GM23338 (cell line): ENCODE results near the gene ERN2. TPM values are rescaled to one million over a fixed set of nuclear protein-coding genes. Genes with fewer than 3 reads are reported as not detected.

ENCODE experiments used
- ATAC-seq: fragments of 200-7000 bp; cut with Tn5 transposase; 3 replicates; pipeline ENCODE4 v1.9.1; 2020
- DNase-seq: peaks from one replicate; pipeline ENCODE4 v3.0.0-alpha.2; 2015; ENCODE audit warnings: low spot score
- H2AFZ ChIP-seq: fragments of 200-600 bp; sonication (generic); 2 replicates; pipeline ENCODE4 v1.8.0; 2016; ENCODE audit warnings: antibody characterized with exemption, mild to moderate bottlenecking, moderate library complexity
- H3F3A ChIP-seq: fragments of 200-600 bp; sonication (generic); replicated peaks from 2 replicates; pipeline ENCODE4 v1.8.0; 2017; ENCODE audit warnings: antibody characterized with exemption, mixed run types, low read depth
- H3K27ac ChIP-seq: fragments of 200-600 bp; sonication (generic); 2 replicates; pipeline ENCODE4 v1.6.1; 2016; ENCODE audit warnings: low read depth
- H3K27me3 ChIP-seq: fragments of 200-600 bp; sonication (generic); 2 replicates; pipeline ENCODE4 v1.8.0; 2016; ENCODE audit warnings: mild to moderate bottlenecking, mixed run types, moderate library complexity; ENCODE audit not compliant: insufficient read depth
- H3K36me3 ChIP-seq: fragments of 200-600 bp; sonication (generic); 2 replicates; pipeline ENCODE4 v1.8.0; 2016; ENCODE audit warnings: mild to moderate bottlenecking; ENCODE audit not compliant: insufficient read depth
- H3K4me1 ChIP-seq: fragments of 200-600 bp; sonication (generic); 2 replicates; pipeline ENCODE4 v1.8.0; 2016; ENCODE audit warnings: mild to moderate bottlenecking, moderate library complexity; ENCODE audit not compliant: insufficient read depth
- H3K4me2 ChIP-seq: fragments of 200-600 bp; sonication (generic); 2 replicates; pipeline ENCODE4 v1.7.1; 2017; ENCODE audit warnings: mixed run types
- H3K4me3 ChIP-seq: fragments of 200-600 bp; sonication (generic); 2 replicates; pipeline ENCODE4 v1.6.1; 2016; ENCODE audit warnings: mixed run types
- H3K79me2 ChIP-seq: fragments of 200-600 bp; sonication (generic); replicated peaks from 2 replicates; pipeline ENCODE4 v1.8.0; 2017; ENCODE audit warnings: mild to moderate bottlenecking; ENCODE audit not compliant: insufficient read depth
- H3K9me2 ChIP-seq: fragments of 200-600 bp; sonication (generic); 2 replicates; pipeline ENCODE4 v1.8.0; 2017; ENCODE audit not compliant: insufficient read depth
- H4K20me1 ChIP-seq: fragments of 200-600 bp; sonication (generic); replicated peaks from 2 replicates; pipeline ENCODE4 v1.8.0; 2017; ENCODE audit warnings: mild to moderate bottlenecking; ENCODE audit not compliant: insufficient read depth
- H3K27ac Mint-ChIP-seq: 2 replicates; pipeline ENCODE4 v1.8.0; 2020; ENCODE audit warnings: inconsistent platforms, mild to moderate bottlenecking, moderate library complexity, mixed read lengths
- H3K27me3 Mint-ChIP-seq: 3 replicates; pipeline ENCODE4 v1.8.0; 2022; ENCODE audit warnings: low read depth, mild to moderate bottlenecking, moderate library complexity, mixed read lengths, inconsistent platforms; ENCODE audit not compliant: insufficient read depth, poor library complexity
- H3K36me3 Mint-ChIP-seq: 3 replicates; pipeline ENCODE4 v1.8.0; 2021; ENCODE audit warnings: low read depth, mild to moderate bottlenecking, inconsistent platforms, moderate library complexity, mixed read lengths
- H3K4me1 Mint-ChIP-seq: 3 replicates; pipeline ENCODE4 v1.8.0; 2020; ENCODE audit warnings: mild to moderate bottlenecking, inconsistent platforms, mixed read lengths
- H3K4me3 Mint-ChIP-seq: 3 replicates; pipeline ENCODE4 v1.8.0; 2021; ENCODE audit warnings: moderate library complexity, mild to moderate bottlenecking, inconsistent platforms, mixed read lengths
- H3K9me3 Mint-ChIP-seq: 3 replicates; pipeline ENCODE4 v1.8.0; 2020; ENCODE audit warnings: moderate library complexity, mild to moderate bottlenecking, inconsistent platforms, mixed read lengths
- CREB1 ChIP-seq: fragments of 250-450 bp; sonication (Bioruptor Pico); IDR thresholded peaks from 2 replicates; pipeline ENCODE4 v1.5.0; 2020; ENCODE audit warnings: low read depth, mild to moderate bottlenecking, moderate library complexity
- CTCF ChIP-seq, 2 experiments: fragments of 200-600 bp in 1 of 2; sonication (generic) in 1 of 2; conservative IDR thresholded peaks; 2 replicates each; pipeline versions ENCODE4 v1.5.1 to v1.6.1; 2016 to 2017; ENCODE audit warnings: antibody characterized with exemption in 2 of 2, low read depth in 2 of 2, mild to moderate bottlenecking in 2 of 2, moderate library complexity in 1 of 2
- JUNB ChIP-seq: IDR thresholded peaks from one replicate; pipeline ENCODE4 v1.6.1; 2016; ENCODE audit warnings: antibody characterized with exemption; ENCODE audit not compliant: unreplicated experiment
- NANOG ChIP-seq: IDR thresholded peaks from 2 replicates; pipeline ENCODE4 v1.6.1; 2016; ENCODE audit warnings: antibody characterized with exemption, borderline replicate concordance
- POLR2AphosphoS5 ChIP-seq: IDR thresholded peaks from 2 replicates; pipeline ENCODE4 v1.6.1; 2016; ENCODE audit warnings: antibody characterized with exemption, low read depth
- ZNF331 ChIP-seq: fragments of 250-450 bp; sonication (Bioruptor Pico); IDR thresholded peaks from 2 replicates; pipeline ENCODE4 v1.5.0; 2020; ENCODE audit warnings: low read depth, mild to moderate bottlenecking, moderate library complexity
- polyA plus RNA-seq: library from polyadenylated mRNA; unstranded; fragments of >200 nt; fragmentation: Nextera tagmentation; extraction: Ambion mirVana; gene quantifications from 2 replicates; pipeline ENCODE4 v1.2.1, GENCODE V29; 2016
- total RNA-seq: library from RNA; depleted of rRNA; stranded (reverse); fragments of >200 nt; shearing (Covaris generic); gene quantifications from 2 replicates; pipeline ENCODE4 v1.2.3, GENCODE V29; 2014
- TF ChIP-seq, protein P1 (sequence below): IDR thresholded peaks from one replicate; pipeline ENCODE4 v1.6.1; 2018; ENCODE audit warnings: antibody characterized with exemption; ENCODE audit not compliant: unreplicated experiment
- TF ChIP-seq, protein P2 (sequence below): IDR thresholded peaks from 2 replicates; pipeline ENCODE4 v1.6.1; 2016; ENCODE audit warnings: antibody characterized with exemption
- TF ChIP-seq, protein P3 (sequence below): fragments of 250-450 bp; sonication (Bioruptor Pico); IDR thresholded peaks from 2 replicates; pipeline ENCODE4 v1.5.0; 2020; ENCODE audit warnings: mild to moderate bottlenecking, moderate library complexity

The ERN2 gene
- total and polyA plus RNA-seq, 2 experiments from 2014 or later: 0.97 to 1.1 TPM

DNA sequence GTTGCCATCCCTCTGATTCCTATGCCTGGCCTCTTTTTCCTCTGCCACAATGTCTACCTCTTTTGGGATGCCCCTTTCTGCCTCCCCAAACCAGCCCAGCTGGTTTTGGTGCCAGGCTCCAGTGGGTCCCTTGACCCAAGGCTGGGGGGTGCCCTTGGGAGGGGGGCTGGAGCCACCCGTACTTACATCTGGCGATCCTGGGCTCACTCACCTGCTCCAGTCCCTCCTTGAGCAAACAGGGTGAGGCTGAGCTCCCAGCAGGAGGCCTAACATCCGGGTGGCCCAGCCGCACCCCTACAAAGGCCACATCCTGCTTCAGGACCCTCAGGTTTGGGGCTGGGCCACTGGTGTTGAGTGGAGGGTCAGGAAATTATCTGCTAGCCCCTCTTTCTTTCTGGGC is 1.2 kb downstream of the ERN2 start:
- Histone ChIP-seq H3K79me2 (no peaks in the 10 kb centered on the region), H2AFZ (no peak overlapping the region), H3K27me3 (peaks cover 37% of the 10 kb centered on the region), H3K36me3 (no peaks in the 10 kb centered on the region), H3K9me2 (no peaks in the 10 kb centered on the region; the same call in 1 of the 2 replicates), H3K4me3 (no peak overlapping the region), H3F3A (no peaks in the 10 kb centered on the region), H3K4me1 (0 out of 2 replicates have a peak, but pooled peaks cover 5% of the 10 kb centered on the region), H3K4me2 (no peak overlapping the region), H3K27ac (no peak overlapping the region), H4K20me1 (no peaks in the 10 kb centered on the region)
- Mint-ChIP-seq H3K4me3 (0 out of 3 replicates have a peak overlapping the region, but pooled peaks have one; percentile 6), H3K36me3 (peaks cover 17% of the 10 kb centered on the region; the same call in 2 of the 3 replicates), H3K9me3 (peaks cover 20% of the 10 kb centered on the region), H3K27me3 (peaks cover 21% of the 10 kb centered on the region), H3K27ac (no peak overlapping the region), H3K4me1 (peaks cover 3% of the 10 kb centered on the region; the same call in 2 of the 3 replicates)
- TF ChIP-seq, protein P1, sequence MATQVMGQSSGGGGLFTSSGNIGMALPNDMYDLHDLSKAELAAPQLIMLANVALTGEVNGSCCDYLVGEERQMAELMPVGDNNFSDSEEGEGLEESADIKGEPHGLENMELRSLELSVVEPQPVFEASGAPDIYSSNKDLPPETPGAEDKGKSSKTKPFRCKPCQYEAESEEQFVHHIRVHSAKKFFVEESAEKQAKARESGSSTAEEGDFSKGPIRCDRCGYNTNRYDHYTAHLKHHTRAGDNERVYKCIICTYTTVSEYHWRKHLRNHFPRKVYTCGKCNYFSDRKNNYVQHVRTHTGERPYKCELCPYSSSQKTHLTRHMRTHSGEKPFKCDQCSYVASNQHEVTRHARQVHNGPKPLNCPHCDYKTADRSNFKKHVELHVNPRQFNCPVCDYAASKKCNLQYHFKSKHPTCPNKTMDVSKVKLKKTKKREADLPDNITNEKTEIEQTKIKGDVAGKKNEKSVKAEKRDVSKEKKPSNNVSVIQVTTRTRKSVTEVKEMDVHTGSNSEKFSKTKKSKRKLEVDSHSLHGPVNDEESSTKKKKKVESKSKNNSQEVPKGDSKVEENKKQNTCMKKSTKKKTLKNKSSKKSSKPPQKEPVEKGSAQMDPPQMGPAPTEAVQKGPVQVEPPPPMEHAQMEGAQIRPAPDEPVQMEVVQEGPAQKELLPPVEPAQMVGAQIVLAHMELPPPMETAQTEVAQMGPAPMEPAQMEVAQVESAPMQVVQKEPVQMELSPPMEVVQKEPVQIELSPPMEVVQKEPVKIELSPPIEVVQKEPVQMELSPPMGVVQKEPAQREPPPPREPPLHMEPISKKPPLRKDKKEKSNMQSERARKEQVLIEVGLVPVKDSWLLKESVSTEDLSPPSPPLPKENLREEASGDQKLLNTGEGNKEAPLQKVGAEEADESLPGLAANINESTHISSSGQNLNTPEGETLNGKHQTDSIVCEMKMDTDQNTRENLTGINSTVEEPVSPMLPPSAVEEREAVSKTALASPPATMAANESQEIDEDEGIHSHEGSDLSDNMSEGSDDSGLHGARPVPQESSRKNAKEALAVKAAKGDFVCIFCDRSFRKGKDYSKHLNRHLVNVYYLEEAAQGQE: no peak
- TF ChIP-seq CTCF (conservative IDR thresholded peaks at IDR 0.05; ENCODE audit: low read depth in 2 of 2) (no peak), JUNB (no peak), CREB1 (no peak), NANOG (no peak)
- TF ChIP-seq, protein P2, sequence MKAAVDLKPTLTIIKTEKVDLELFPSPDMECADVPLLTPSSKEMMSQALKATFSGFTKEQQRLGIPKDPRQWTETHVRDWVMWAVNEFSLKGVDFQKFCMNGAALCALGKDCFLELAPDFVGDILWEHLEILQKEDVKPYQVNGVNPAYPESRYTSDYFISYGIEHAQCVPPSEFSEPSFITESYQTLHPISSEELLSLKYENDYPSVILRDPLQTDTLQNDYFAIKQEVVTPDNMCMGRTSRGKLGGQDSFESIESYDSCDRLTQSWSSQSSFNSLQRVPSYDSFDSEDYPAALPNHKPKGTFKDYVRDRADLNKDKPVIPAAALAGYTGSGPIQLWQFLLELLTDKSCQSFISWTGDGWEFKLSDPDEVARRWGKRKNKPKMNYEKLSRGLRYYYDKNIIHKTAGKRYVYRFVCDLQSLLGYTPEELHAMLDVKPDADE: no peak
- ATAC-seq (no peak), DNase-seq (no peak)

DNA sequence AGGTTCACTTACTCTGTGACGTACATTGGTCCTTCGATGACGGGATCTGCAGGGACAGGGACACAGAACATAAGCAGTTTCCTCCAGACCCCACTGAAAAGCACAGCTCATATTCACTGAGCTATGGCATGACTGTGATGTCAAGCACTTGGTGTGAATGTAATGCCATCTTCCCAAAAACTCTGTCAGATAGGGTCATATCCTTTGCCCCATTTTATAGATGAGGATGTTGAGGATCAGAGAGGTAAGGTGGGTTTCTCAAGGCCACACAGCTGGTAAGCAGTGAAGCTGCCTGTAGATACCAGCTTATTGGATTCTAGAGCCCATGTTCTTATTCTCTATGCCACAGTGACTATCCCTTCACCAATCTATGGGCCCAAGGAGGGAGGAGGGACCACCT is 2.5 kb downstream of the ERN2 start:
- H3K36me3 ChIP-seq: no peaks in the 10 kb centered on the region
- TF ChIP-seq ZNF331: no peak
- no peak for TF ChIP-seq NANOG
- no peak for TF ChIP-seq POLR2AphosphoS5
- no peak for TF ChIP-seq CREB1
- TF ChIP-seq, protein P3, sequence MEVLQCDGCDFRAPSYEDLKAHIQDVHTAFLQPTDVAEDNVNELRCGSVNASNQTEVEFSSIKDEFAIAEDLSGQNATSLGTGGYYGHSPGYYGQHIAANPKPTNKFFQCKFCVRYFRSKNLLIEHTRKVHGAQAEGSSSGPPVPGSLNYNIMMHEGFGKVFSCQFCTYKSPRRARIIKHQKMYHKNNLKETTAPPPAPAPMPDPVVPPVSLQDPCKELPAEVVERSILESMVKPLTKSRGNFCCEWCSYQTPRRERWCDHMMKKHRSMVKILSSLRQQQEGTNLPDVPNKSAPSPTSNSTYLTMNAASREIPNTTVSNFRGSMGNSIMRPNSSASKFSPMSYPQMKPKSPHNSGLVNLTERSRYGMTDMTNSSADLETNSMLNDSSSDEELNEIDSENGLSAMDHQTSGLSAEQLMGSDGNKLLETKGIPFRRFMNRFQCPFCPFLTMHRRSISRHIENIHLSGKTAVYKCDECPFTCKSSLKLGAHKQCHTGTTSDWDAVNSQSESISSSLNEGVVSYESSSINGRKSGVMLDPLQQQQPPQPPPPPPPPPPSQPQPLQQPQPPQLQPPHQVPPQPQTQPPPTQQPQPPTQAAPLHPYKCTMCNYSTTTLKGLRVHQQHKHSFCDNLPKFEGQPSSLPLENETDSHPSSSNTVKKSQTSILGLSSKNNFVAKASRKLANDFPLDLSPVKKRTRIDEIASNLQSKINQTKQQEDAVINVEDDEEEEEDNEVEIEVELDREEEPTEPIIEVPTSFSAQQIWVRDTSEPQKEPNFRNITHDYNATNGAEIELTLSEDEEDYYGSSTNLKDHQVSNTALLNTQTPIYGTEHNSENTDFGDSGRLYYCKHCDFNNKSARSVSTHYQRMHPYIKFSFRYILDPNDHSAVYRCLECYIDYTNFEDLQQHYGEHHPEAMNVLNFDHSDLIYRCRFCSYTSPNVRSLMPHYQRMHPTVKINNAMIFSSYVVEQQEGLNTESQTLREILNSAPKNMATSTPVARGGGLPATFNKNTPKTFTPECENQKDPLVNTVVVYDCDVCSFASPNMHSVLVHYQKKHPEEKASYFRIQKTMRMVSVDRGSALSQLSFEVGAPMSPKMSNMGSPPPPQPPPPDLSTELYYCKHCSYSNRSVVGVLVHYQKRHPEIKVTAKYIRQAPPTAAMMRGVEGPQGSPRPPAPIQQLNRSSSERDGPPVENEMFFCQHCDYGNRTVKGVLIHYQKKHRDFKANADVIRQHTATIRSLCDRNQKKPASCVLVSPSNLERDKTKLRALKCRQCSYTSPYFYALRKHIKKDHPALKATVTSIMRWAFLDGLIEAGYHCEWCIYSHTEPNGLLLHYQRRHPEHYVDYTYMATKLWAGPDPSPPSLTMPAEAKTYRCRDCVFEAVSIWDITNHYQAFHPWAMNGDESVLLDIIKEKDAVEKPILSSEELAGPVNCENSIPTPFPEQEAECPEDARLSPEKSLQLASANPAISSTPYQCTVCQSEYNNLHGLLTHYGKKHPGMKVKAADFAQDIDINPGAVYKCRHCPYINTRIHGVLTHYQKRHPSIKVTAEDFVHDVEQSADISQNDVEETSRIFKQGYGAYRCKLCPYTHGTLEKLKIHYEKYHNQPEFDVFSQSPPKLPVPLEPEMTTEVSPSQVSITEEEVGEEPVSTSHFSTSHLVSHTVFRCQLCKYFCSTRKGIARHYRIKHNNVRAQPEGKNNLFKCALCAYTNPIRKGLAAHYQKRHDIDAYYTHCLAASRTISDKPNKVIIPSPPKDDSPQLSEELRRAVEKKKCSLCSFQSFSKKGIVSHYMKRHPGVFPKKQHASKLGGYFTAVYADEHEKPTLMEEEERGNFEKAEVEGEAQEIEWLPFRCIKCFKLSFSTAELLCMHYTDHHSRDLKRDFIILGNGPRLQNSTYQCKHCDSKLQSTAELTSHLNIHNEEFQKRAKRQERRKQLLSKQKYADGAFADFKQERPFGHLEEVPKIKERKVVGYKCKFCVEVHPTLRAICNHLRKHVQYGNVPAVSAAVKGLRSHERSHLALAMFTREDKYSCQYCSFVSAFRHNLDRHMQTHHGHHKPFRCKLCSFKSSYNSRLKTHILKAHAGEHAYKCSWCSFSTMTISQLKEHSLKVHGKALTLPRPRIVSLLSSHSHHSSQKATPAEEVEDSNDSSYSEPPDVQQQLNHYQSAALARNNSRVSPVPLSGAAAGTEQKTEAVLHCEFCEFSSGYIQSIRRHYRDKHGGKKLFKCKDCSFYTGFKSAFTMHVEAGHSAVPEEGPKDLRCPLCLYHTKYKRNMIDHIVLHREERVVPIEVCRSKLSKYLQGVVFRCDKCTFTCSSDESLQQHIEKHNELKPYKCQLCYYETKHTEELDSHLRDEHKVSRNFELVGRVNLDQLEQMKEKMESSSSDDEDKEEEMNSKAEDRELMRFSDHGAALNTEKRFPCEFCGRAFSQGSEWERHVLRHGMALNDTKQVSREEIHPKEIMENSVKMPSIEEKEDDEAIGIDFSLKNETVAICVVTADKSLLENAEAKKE: no peak

More for the DNA sequence above, 2.5 kb downstream of the ERN2 start:
- H3K27me3 ChIP-seq: peaks cover 37% of the 10 kb centered on the region
- H3K27ac ChIP-seq: no peak overlapping the region
- no peaks in the 10 kb centered on the region for H3K79me2 ChIP-seq
- H3F3A ChIP-seq: no peaks in the 10 kb centered on the region
- H3K27ac Mint-ChIP-seq: no peak overlapping the region
- no peak overlapping the region for H3K4me3 Mint-ChIP-seq
- H3K27me3 Mint-ChIP-seq: peaks cover 21% of the 10 kb centered on the region
- DNase-seq (no peak), ATAC-seq (no peak)
- peaks cover 20% of the 10 kb centered on the region for H3K9me3 Mint-ChIP-seq
- 0 out of 2 replicates have a peak, but pooled peaks cover 5% of the 10 kb centered on the region for H3K4me1 ChIP-seq
- no peak overlapping the region for H3K4me2 ChIP-seq
- no peak overlapping the region for H2AFZ ChIP-seq
- H4K20me1 ChIP-seq: no peaks in the 10 kb centered on the region
- H3K4me1 Mint-ChIP-seq: peaks cover 3% of the 10 kb centered on the region; the same call in 2 of the 3 replicates
- no peak overlapping the region for H3K4me3 ChIP-seq
- H3K36me3 Mint-ChIP-seq: peaks cover 17% of the 10 kb centered on the region
- no peaks in the 10 kb centered on the region; the same call in 1 of the 2 replicates for H3K9me2 ChIP-seq
